Right lobe of liver (tissue), 4 donors: ENCODE results near the gene RNF133.

Source experiments
- CTCF ChIP-seq, 4 donors: fragments of 200-600 bp in 3 of 4; fragments of 450-650 bp in 1 of 4; IDR thresholded peaks; one replicate each; pipeline versions ENCODE4 v1.5.1 to v1.8.0; 2016 to 2022; ENCODE audit warnings: antibody characterized with exemption in 4 of 4, mild to moderate bottlenecking in 2 of 4
- POLR2A ChIP-seq: fragments of 450-650 bp; IDR thresholded peaks from one replicate; pipeline ENCODE4 v1.6.1; 2017; ENCODE audit warnings: antibody characterized with exemption, mild to moderate bottlenecking
- donor health status: DM: no; HTN: no; CAD: no.
- donor health status: DM: no; HTN: no; CAD: no.
- donor health status: DM: no; HTN: yes; CAD: no.

DNA sequence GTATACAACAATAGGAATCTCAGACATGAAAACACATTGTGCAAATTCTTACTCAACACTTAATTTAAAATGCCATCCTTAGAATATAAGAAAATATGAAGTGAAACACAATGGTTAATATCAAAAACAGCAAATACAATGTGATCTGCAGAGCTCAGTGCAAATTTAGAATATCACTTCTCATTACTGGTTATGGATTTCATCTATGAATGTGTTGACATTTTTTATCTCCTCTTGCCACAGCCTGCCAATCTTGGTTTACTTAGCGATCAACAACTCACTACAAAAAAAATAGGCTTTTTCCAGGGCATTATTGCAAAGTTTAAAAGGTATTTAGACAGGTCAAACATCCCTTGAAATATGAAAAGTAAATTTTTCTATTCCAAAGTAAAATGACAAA lies 28.8 kb upstream of the RNF133 start:
- TF ChIP-seq CTCF (IDR thresholded peaks at IDR 0.05) = no peak
- no peak for TF ChIP-seq POLR2A
